Lung (tissue), 12 donors: ENCODE measurements around the gene IQCE. TPM values are rescaled to one million over a fixed set of nuclear protein-coding genes. Genes with fewer than 3 reads are reported as not detected.

Source experiments
- ATAC-seq: fragments of 200-7000 bp; cut with Tn5 transposase; one replicate; pipeline ENCODE4 v1.9.1; 2020; ENCODE audit warnings: moderate number of reproducible peaks; ENCODE audit not compliant: insufficient read depth, low FRiP score
- DNase-seq, 3 donors: peaks; one replicate each; pipeline ENCODE4 v3.0.0-alpha.2; 2013 to 2017
- H3K27ac ChIP-seq, 2 donors: one replicate each; pipeline ENCODE4 v1.5.1; 2013; ENCODE audit warnings: mild to moderate bottlenecking in 2 of 2, moderate library complexity in 2 of 2, control low read depth in 1 of 2, inconsistent platforms in 1 of 2, low read depth in 1 of 2, low read length in 1 of 2
- H3K27me3 ChIP-seq, 3 donors: one replicate each; pipeline ENCODE4 v1.5.1; 2013; ENCODE audit warnings: low read length in 2 of 3; ENCODE audit not compliant: control insufficient read depth in 3 of 3, insufficient read depth in 3 of 3
- H3K36me3 ChIP-seq, 4 donors: one replicate each; pipeline ENCODE4 v1.5.1; 2013; ENCODE audit warnings: low read length in 4 of 4, mild to moderate bottlenecking in 1 of 4, moderate library complexity in 1 of 4; ENCODE audit not compliant: control insufficient read depth in 4 of 4, insufficient read depth in 4 of 4
- H3K4me1 ChIP-seq, 5 donors: one replicate each; pipeline ENCODE4 v1.5.1; 2013; ENCODE audit warnings: low read length in 5 of 5, mild to moderate bottlenecking in 2 of 5, moderate library complexity in 1 of 5; ENCODE audit not compliant: control insufficient read depth in 5 of 5, insufficient read depth in 5 of 5
- H3K4me3 ChIP-seq: one replicate; pipeline ENCODE4 v1.5.1; 2013; ENCODE audit warnings: mild to moderate bottlenecking, control low read depth, moderate library complexity
- H3K9ac ChIP-seq, 2 donors: one replicate each; pipeline ENCODE4 v1.5.1; 2013; ENCODE audit warnings: low read length in 2 of 2, control low read depth in 1 of 2; ENCODE audit not compliant: insufficient read depth in 1 of 2
- H3K9me3 ChIP-seq, 4 donors: one replicate each; pipeline ENCODE4 v1.5.1; 2013; ENCODE audit warnings: low read length in 3 of 4, mild to moderate bottlenecking in 1 of 4, moderate library complexity in 1 of 4; ENCODE audit not compliant: control insufficient read depth in 4 of 4, insufficient read depth in 3 of 4
- CTCF ChIP-seq: IDR thresholded peaks from 2 replicates; pipeline ENCODE4 v1.5.1; 2012; ENCODE audit warnings: mild to moderate bottlenecking; ENCODE audit errors: control extremely low read depth, extremely low read depth
- WGBS, 2 donors: extraction: QIAGEN DNeasy Blood & Tissue Kit; methylation state at CpG; one replicate each; pipeline ENCODE4 v1.1.7; 2013; 5-methylcytosine and 5-hydroxymethylcytosine counted together
- polyA plus RNA-seq, 2 donors: library from polyadenylated mRNA; stranded (reverse); fragments of 200-250 nt; gene quantifications; one replicate each; pipeline ENCODE4 v1.2.1, GENCODE V29; 2013
- total RNA-seq, 2 donors: library from RNA; depleted of rRNA in 1 of 2; stranded (reverse); fragments of >200 nt in 1 of 2; gene quantifications; one replicate each; pipeline ENCODE4 v1.2.1, GENCODE V29; 2014 to 2021
- donor health status: control.
- donor health status: control.
- donor health status: Bipolar disorder and iron deficiency.
- donor health status: healthy.
- donor health status: DM: yes; HTN: yes; CAD: no.

IQCE gene
- total and polyA plus RNA-seq, 4 donors = 8.1 to 29.0 (median 16.0) TPM

GRCh38 chr7:2602406-2603043, 43.7 kb downstream of the IQCE start:
- no peak overlapping the region for H3K4me3 ChIP-seq
- H3K27ac ChIP-seq = no peak overlapping the region
- peaks cover 0 to 19% (median 0%) of the 10 kb centered on the region in 5 donors for H3K4me1 ChIP-seq
- H3K36me3 ChIP-seq = peaks cover 0 to 20% (median 8%) of the 10 kb centered on the region in 4 donors
- H3K9me3 ChIP-seq = no peaks in the 10 kb centered on the region
- TF ChIP-seq CTCF = no peak
- ATAC-seq (no peak), DNase-seq (no peak)
- WGBS, 2 donors = 70 to 82% methylated on average over 19 of the region's 19 CpGs
- H3K9ac ChIP-seq = no peak overlapping the region
- no peaks in the 10 kb centered on the region for H3K27me3 ChIP-seq

- H3K9ac ChIP-seq = no peak overlapping the region
- peaks cover 0 to 21% (median 0%) of the 10 kb centered on the region in 5 donors for H3K4me1 ChIP-seq
- H3K9me3 ChIP-seq = no peaks in the 10 kb centered on the region
- no peaks in the 10 kb centered on the region for H3K27me3 ChIP-seq
- DNase-seq (no peak), ATAC-seq (no peak)
- no peak overlapping the region for H3K27ac ChIP-seq
- 89 to 96% methylated on average over 35 of the region's 35 CpGs for WGBS, 2 donors
- H3K36me3 ChIP-seq = peaks cover 0 to 17% (median 8%) of the 10 kb centered on the region in 4 donors
- TF ChIP-seq CTCF = no peak
- no peak overlapping the region for H3K4me3 ChIP-seq
Measured at GRCh38 chr7:2603044-2603965, 44.5 kb downstream of the IQCE start.

- ATAC-seq = no peak
- peaks cover 0 to 24% (median 0%) of the 10 kb centered on the region in 5 donors for H3K4me1 ChIP-seq
Measured at GRCh38 chr7:2604608-2605174, 45.9 kb downstream of the IQCE start.

More at GRCh38 chr7:2604608-2605174, 45.9 kb downstream of the IQCE start:
- Histone ChIP-seq H3K4me3 (no peak overlapping the region), H3K9me3 (no peaks in the 10 kb centered on the region), H3K27ac (no peak overlapping the region), H3K36me3 (peaks cover 0 to 10% (median 3%) of the 10 kb centered on the region in 4 donors), H3K27me3 (no peaks in the 10 kb centered on the region), H3K9ac (no peak overlapping the region)
- no peak for TF ChIP-seq CTCF
- DNase-seq = no peak
- 91 to 95% methylated on average over 29 of the region's 29 CpGs for WGBS, 2 donors
